ENCODE data around the gene CDH11. TPM values are rescaled to one million over a fixed set of nuclear protein-coding genes. Genes with fewer than 3 reads are reported as not detected.

The CDH11 gene
- total and polyA plus RNA-seq, 7 experiments from 2014 or later, result not detected

GRCh38 chr16:65065031-65065430, 56.8 kb downstream of the CDH11 start:
- Histone ChIP-seq H3K27ac (ENCODE audit: low read depth, low read length) (no peak overlapping the region), H3K4me1 (ENCODE audit: control insufficient read depth in 2 of 2, insufficient read depth in 2 of 2, low read length in 2 of 2) (no peaks in the 10 kb centered on the region), H3K9me3 (ENCODE audit: control insufficient read depth in 2 of 3, low read length in 3 of 3) (no peaks in the 10 kb centered on the region), H3K36me3 (ENCODE audit: control insufficient read depth in 2 of 3, insufficient read depth in 3 of 3, low read length in 3 of 3) (no peaks in the 10 kb centered on the region), H3K27me3 (ENCODE audit: control insufficient read depth in 2 of 2, insufficient read depth in 2 of 2, low read length in 2 of 2) (no peaks in the 10 kb centered on the region), H3K4me3 (ENCODE audit: low read length) (no peak overlapping the region)
- Mint-ChIP-seq H3K27ac (no peak overlapping the region), H3K4me1 (no peaks in the 10 kb centered on the region), H3K4me3 (no peak overlapping the region), H3K9me3 (peaks cover 0 to 9% (median 4%) of the 10 kb centered on the region in 11 donors), H3K27me3 (peaks cover 0 to 1% (median 0%) of the 10 kb centered on the region in 5 donors), H3K36me3 (no peaks in the 10 kb centered on the region)
- intact Hi-C loops (cut with micrococcal nuclease), result no loop called here
- ATAC-seq (no peak), DNase-seq (no peak)
- ChIA-PET POLR2A (no interaction called here), CTCF (no interaction called here)

- CTCF ChIA-PET, result no interaction called here
- Histone ChIP-seq H3K9me3 (ENCODE audit: control insufficient read depth in 2 of 3, low read length in 3 of 3) (no peaks in the 10 kb centered on the region), H3K27ac (ENCODE audit: low read depth, low read length) (no peak overlapping the region), H3K4me3 (ENCODE audit: low read length) (no peak overlapping the region), H3K36me3 (ENCODE audit: control insufficient read depth in 2 of 3, insufficient read depth in 3 of 3, low read length in 3 of 3) (no peaks in the 10 kb centered on the region), H3K4me1 (ENCODE audit: control insufficient read depth in 2 of 2, insufficient read depth in 2 of 2, low read length in 2 of 2) (no peaks in the 10 kb centered on the region), H3K27me3 (ENCODE audit: control insufficient read depth in 2 of 2, insufficient read depth in 2 of 2, low read length in 2 of 2) (no peaks in the 10 kb centered on the region)
- ATAC-seq, result no peak
- peaks cover 0 to 12% (median 4%) of the 10 kb centered on the region in 11 donors for H3K9me3 Mint-ChIP-seq
- H3K27me3 Mint-ChIP-seq, result peaks cover 0 to 4% (median 0%) of the 10 kb centered on the region in 5 donors
- no peak for DNase-seq
- H3K36me3 Mint-ChIP-seq, result no peaks in the 10 kb centered on the region
- no peak overlapping the region for H3K4me3 Mint-ChIP-seq
- POLR2A ChIA-PET, result no interaction called here
- intact Hi-C loops (cut with micrococcal nuclease), result no loop called here
- no peaks in the 10 kb centered on the region for H3K4me1 Mint-ChIP-seq
- no peak overlapping the region for H3K27ac Mint-ChIP-seq
These were observed 57.7 kb downstream of the CDH11 start for GRCh38 chr16:65064131-65064530.

DNA sequence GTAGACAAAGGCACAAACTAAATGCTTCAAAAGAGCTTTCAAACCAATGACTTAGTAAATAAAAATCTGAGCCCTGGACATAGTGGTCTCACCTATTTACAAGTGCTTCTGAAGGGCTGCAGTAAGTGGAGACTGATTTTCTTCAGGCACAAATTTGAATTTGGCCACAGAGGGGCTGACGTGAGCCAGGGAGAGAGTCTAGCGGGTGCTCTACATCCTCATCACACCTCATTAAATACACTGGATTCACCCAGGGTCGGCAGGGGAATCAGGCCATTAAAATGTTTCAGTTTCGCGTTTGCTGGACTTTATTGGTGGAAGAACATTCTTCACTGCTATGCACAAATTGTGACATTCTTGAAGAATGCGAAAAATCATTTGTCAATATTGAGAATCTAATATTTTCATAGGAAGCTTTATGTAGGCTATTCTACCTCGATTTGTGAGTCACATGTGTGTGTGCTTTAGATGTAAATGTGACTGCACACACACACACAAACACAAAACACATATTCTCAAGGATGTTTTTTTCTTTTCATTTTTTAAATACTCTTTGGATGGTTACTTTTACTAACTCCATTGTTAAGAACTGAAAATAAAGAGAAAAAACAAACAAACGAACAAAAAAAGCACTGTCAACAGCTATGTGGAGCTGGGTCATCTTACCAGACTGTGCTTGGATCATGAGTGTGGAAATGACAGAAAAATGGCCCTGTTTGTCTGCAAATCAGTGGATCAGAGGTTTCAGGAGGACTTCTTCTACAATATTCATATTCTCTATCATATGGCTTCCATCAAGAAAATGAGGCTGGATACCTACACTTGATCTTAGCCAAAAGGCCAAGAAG, 58.9 kb downstream of the CDH11 start:
- ATAC-seq, result no peak

GRCh38 chr16:65061935-65062518, 59.8 kb downstream of the CDH11 start:
- Histone ChIP-seq H3K36me3 (ENCODE audit: control insufficient read depth in 2 of 3, insufficient read depth in 3 of 3, low read length in 3 of 3) (no peaks in the 10 kb centered on the region), H3K27me3 (ENCODE audit: control insufficient read depth in 2 of 2, insufficient read depth in 2 of 2, low read length in 2 of 2) (no peaks in the 10 kb centered on the region), H3K4me3 (ENCODE audit: low read length) (no peak overlapping the region), H3K27ac (ENCODE audit: low read depth, low read length) (no peak overlapping the region), H3K9me3 (ENCODE audit: control insufficient read depth in 2 of 3, low read length in 3 of 3) (no peaks in the 10 kb centered on the region), H3K4me1 (ENCODE audit: control insufficient read depth in 2 of 2, insufficient read depth in 2 of 2, low read length in 2 of 2) (no peaks in the 10 kb centered on the region)
- Mint-ChIP-seq H3K36me3 (no peaks in the 10 kb centered on the region), H3K27ac (no peak overlapping the region), H3K9me3 (peaks cover 0 to 10% (median 6%) of the 10 kb centered on the region in 11 donors), H3K27me3 (peaks cover 0 to 4% (median 0%) of the 10 kb centered on the region in 5 donors), H3K4me1 (no peaks in the 10 kb centered on the region), H3K4me3 (no peak overlapping the region)
- ATAC-seq (no peak), DNase-seq (no peak)
- ChIA-PET CTCF (no interaction called here), POLR2A (no interaction called here)
- intact Hi-C loops (cut with micrococcal nuclease), result no loop called here

More for the DNA sequence above, 58.9 kb downstream of the CDH11 start:
- no peak overlapping the region for H3K27ac Mint-ChIP-seq
- ChIA-PET CTCF (no interaction called here), POLR2A (no interaction called here)
- H3K4me1 ChIP-seq (ENCODE audit: control insufficient read depth in 2 of 2, insufficient read depth in 2 of 2, low read length in 2 of 2), result no peaks in the 10 kb centered on the region
- H3K36me3 Mint-ChIP-seq, result no peaks in the 10 kb centered on the region
- no peaks in the 10 kb centered on the region for H3K4me1 Mint-ChIP-seq
- intact Hi-C loops (cut with micrococcal nuclease), result no loop called here
- H3K27me3 Mint-ChIP-seq, result peaks cover 0 to 4% (median 0%) of the 10 kb centered on the region in 5 donors
- H3K4me3 Mint-ChIP-seq, result no peak overlapping the region
- no peaks in the 10 kb centered on the region for H3K9me3 ChIP-seq (ENCODE audit: control insufficient read depth in 2 of 3, low read length in 3 of 3)
- H3K27ac ChIP-seq (ENCODE audit: low read depth, low read length), result no peak overlapping the region
- H3K27me3 ChIP-seq (ENCODE audit: control insufficient read depth in 2 of 2, insufficient read depth in 2 of 2, low read length in 2 of 2), result no peaks in the 10 kb centered on the region
- no peaks in the 10 kb centered on the region for H3K36me3 ChIP-seq (ENCODE audit: control insufficient read depth in 2 of 3, insufficient read depth in 3 of 3, low read length in 3 of 3)
- peaks cover 0 to 10% (median 3%) of the 10 kb centered on the region in 11 donors for H3K9me3 Mint-ChIP-seq
- no peak for DNase-seq
- H3K4me3 ChIP-seq (ENCODE audit: low read length), result no peak overlapping the region

GRCh38 chr16:65061263-65061662, 60.6 kb downstream of the CDH11 start:
- ATAC-seq (no peak), DNase-seq (no peak)
- Histone ChIP-seq H3K36me3 (ENCODE audit: control insufficient read depth in 2 of 3, insufficient read depth in 3 of 3, low read length in 3 of 3) (no peaks in the 10 kb centered on the region), H3K27me3 (ENCODE audit: control insufficient read depth in 2 of 2, insufficient read depth in 2 of 2, low read length in 2 of 2) (no peaks in the 10 kb centered on the region), H3K4me3 (ENCODE audit: low read length) (no peak overlapping the region), H3K9me3 (ENCODE audit: control insufficient read depth in 2 of 3, low read length in 3 of 3) (no peaks in the 10 kb centered on the region), H3K27ac (ENCODE audit: low read depth, low read length) (no peak overlapping the region), H3K4me1 (ENCODE audit: control insufficient read depth in 2 of 2, insufficient read depth in 2 of 2, low read length in 2 of 2) (no peaks in the 10 kb centered on the region)
- intact Hi-C loops (cut with micrococcal nuclease), result no loop called here
- no peaks in the 10 kb centered on the region for H3K4me1 Mint-ChIP-seq
- peaks cover 0 to 4% (median 0%) of the 10 kb centered on the region in 5 donors for H3K27me3 Mint-ChIP-seq
- ChIA-PET CTCF (no interaction called here), POLR2A (no interaction called here)
- no peak overlapping the region for H3K27ac Mint-ChIP-seq
- no peaks in the 10 kb centered on the region for H3K36me3 Mint-ChIP-seq
- H3K4me3 Mint-ChIP-seq, result no peak overlapping the region
- peaks cover 0 to 10% (median 6%) of the 10 kb centered on the region in 11 donors for H3K9me3 Mint-ChIP-seq

- H3K36me3 Mint-ChIP-seq, result no peaks in the 10 kb centered on the region
- H3K4me3 ChIP-seq (ENCODE audit: low read length), result no peak overlapping the region
- peaks cover 0 to 12% (median 5%) of the 10 kb centered on the region in 11 donors for H3K9me3 Mint-ChIP-seq
- intact Hi-C loops (cut with micrococcal nuclease), result no loop called here
- H3K4me3 Mint-ChIP-seq, result no peak overlapping the region
- peaks cover 0 to 4% (median 0%) of the 10 kb centered on the region in 5 donors for H3K27me3 Mint-ChIP-seq
- H3K27me3 ChIP-seq (ENCODE audit: control insufficient read depth in 2 of 2, insufficient read depth in 2 of 2, low read length in 2 of 2), result no peaks in the 10 kb centered on the region
- CTCF ChIA-PET, result no interaction called here
- no peaks in the 10 kb centered on the region for H3K36me3 ChIP-seq (ENCODE audit: control insufficient read depth in 2 of 3, insufficient read depth in 3 of 3, low read length in 3 of 3)
- H3K9me3 ChIP-seq (ENCODE audit: control insufficient read depth in 2 of 3, low read length in 3 of 3), result no peaks in the 10 kb centered on the region
- POLR2A ChIA-PET, result no interaction called here
- H3K27ac Mint-ChIP-seq, result no peak overlapping the region
- H3K4me1 Mint-ChIP-seq, result no peaks in the 10 kb centered on the region
- no peak overlapping the region for H3K27ac ChIP-seq (ENCODE audit: low read depth, low read length)
- ATAC-seq (no peak), DNase-seq (no peak)
- no peaks in the 10 kb centered on the region for H3K4me1 ChIP-seq (ENCODE audit: control insufficient read depth in 2 of 2, insufficient read depth in 2 of 2, low read length in 2 of 2)
These were observed 62.4 kb downstream of the CDH11 start for GRCh38 chr16:65059406-65059980.
